Measurements from ENCODE around the gene FADS3.

FADS3 gene, protein sequence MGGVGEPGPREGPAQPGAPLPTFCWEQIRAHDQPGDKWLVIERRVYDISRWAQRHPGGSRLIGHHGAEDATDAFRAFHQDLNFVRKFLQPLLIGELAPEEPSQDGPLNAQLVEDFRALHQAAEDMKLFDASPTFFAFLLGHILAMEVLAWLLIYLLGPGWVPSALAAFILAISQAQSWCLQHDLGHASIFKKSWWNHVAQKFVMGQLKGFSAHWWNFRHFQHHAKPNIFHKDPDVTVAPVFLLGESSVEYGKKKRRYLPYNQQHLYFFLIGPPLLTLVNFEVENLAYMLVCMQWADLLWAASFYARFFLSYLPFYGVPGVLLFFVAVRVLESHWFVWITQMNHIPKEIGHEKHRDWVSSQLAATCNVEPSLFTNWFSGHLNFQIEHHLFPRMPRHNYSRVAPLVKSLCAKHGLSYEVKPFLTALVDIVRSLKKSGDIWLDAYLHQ

GRCh38 chr11:61891331-61892084 lies at the start of gene FADS3:
FADS3 (minus strand) TSS chr11:61891545; CDS start chr11:61891381, 164 bp downstream.
- DNase-seq: peak; percentile 50

- DNase-seq: no peak
These were observed 49.1 kb upstream of the FADS3 start for GRCh38 chr11:61940466-61940865.

- DNase-seq: no peak
These were observed 44.5 kb upstream of the FADS3 start for GRCh38 chr11:61935861-61936260.

DNA sequence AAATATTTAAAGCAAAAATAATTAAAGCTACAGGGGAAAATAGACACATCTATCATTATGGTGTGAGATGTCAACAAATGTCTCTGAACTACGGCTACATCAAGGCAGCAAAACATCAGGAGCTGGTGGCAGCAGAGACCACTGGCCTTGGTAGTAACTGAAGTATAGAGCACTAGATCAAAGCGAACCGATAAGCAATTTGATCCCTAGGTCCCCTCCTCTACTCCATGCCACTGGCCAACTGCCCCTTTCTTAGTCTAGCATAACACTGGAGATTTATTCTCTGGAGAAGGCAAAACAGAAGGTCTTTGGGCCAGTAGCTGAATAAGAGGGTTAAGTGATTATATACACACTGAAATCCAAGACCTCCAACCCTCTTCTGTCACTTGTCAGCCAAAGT lies 39.6 kb upstream of the FADS3 start:
- DNase-seq: no peak

GRCh38 chr11:61928606-61929005 lies 37.3 kb upstream of the FADS3 start:
- DNase-seq: no peak

DNA sequence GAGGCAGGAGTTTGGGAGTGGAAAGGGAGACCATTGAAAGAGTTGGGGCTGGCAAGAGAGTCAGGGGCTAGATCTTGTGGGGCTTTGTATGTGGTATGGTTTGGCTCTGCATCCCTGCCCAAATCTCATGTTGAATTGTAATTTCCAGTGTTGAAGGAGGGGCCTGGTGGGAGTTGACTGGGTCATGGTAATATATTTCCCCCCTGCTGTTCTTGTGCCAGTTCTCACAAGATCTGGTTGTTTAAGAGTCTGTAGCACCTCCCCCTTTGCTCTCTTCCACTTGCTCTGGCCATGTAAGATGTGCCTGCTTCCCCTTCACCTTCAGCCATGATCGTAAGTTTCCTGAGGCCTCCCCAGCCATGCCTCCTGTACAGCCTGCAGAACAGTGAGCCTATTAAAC lies 36.2 kb upstream of the FADS3 start:
- no peak for DNase-seq

- DNase-seq: no peak
These were observed 34.9 kb upstream of the FADS3 start for GRCh38 chr11:61926235-61926634.

DNA sequence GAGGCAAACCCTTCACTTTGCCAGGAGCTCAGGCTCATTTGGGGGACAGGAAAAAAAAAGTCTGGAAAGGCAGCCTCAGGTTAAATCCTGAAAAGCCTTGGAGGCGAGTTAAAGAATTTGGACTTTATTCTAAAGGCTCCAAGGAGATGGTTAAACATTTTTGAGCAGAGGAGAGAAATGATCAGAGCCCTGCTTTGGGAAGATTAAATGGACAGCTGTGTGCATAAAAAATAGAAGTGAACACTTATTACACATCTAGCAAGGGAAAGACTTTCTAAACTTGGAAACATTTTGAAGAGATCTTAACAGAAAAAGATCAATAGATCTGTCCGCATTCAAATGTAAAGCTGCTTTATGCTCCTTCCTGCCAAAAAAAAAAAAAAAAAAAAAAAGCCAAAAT lies 34.4 kb upstream of the FADS3 start:
- DNase-seq: no peak

DNA sequence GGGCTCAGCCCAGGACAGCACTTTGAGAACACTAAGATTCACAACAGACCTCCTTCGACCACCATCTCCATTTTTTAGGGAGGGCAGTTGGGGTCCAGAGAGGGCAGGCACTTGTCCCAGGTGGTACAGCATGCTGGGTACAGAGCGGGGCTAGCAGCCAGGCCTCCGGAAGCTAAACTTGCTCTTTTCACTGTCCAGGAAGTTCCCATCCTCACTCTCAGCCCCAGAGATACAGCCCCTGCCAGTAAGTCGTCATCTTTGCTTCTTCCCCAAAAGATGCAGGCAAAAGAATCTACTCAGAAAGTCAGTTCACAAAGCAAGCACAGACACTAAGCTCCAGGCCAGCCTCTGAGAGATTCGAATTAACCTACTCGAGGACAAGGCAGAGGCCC lies 32.7 kb upstream of the FADS3 start:
- DNase-seq: no peak

DNA sequence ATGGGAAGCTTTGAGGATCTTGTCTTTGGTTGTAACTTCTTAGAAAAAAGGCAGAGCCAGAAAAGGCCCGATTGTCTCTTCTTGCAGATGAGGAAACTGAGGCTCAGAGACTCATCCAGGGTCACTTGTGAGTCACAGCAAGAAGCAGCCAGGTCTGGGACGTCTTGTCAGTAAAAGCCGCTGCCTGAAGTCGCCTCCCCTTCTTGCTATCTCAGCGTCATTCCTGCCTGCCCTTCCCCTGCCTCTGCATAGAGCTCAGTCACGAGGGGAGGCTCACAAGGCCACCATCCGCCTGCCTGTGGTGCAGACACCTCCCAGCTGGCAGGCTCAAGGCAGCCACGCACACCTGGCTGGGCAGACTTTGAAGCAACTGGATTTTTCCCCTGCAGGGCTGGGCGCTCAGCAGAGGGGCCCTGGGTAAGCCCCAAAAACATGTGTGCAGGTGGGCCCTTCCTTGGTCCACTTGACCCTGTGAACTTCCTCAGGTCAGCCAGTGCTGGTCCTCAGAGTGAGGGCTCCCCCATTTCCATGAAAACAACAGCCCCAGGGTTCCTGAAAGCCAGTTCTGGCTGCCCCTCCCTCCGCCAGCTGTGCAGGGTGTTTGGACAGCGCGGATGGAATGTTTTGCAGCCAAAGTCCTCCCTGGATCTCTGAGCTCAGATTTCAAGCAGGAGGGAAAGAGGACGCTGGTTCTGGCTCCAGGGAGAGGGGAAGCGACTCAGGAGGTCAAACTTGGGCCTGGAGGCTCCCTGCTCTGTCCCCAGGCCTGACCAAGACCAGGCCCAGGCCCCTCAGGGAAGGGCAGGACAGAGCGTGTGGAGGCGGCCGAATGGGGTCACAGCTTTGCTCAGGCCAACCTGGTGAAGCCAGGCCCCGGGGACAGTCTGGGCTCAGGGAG lies 32.1 kb upstream of the FADS3 start:
- no peak for DNase-seq

DNA sequence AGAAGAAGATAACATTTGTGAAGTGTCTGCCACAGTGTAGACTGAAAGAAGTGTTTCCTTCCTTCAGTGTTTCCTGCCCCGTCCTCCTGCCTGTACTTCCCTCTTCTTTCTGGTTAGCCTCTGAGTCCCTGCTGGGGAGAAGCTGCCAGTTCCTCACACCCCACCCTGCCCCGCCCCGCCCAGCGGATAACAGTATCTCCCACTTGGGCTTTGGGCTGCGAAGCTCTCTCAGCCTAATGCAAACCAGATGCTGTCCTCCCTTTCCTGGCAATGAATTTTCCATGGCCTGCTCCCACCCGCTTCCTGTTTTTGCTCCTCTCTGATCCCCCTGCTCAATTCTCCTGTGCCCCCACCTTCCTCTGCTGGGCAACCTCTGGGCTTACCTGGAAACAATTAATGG lies 31.2 kb upstream of the FADS3 start:
- no peak for DNase-seq

DNA sequence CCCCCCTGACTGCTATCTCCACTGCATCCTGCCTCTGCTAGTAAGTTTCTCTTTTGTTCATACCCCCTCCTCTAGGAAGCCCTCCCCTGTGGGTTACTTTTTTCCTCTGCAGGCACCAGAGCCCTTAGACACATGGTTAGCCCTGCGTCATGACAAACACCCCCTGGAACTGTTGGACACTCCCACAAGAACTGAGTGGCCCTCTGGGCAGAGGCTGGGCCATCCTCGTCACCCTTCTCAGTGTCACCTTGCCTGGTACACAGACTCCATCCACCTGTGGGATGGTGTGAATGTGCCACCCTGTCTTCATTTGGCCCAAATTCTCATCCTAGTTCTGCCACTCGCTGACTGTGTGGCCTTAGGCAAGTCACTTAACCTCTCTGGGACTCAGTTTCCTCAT lies 30.1 kb upstream of the FADS3 start:
- DNase-seq: no peak

DNA sequence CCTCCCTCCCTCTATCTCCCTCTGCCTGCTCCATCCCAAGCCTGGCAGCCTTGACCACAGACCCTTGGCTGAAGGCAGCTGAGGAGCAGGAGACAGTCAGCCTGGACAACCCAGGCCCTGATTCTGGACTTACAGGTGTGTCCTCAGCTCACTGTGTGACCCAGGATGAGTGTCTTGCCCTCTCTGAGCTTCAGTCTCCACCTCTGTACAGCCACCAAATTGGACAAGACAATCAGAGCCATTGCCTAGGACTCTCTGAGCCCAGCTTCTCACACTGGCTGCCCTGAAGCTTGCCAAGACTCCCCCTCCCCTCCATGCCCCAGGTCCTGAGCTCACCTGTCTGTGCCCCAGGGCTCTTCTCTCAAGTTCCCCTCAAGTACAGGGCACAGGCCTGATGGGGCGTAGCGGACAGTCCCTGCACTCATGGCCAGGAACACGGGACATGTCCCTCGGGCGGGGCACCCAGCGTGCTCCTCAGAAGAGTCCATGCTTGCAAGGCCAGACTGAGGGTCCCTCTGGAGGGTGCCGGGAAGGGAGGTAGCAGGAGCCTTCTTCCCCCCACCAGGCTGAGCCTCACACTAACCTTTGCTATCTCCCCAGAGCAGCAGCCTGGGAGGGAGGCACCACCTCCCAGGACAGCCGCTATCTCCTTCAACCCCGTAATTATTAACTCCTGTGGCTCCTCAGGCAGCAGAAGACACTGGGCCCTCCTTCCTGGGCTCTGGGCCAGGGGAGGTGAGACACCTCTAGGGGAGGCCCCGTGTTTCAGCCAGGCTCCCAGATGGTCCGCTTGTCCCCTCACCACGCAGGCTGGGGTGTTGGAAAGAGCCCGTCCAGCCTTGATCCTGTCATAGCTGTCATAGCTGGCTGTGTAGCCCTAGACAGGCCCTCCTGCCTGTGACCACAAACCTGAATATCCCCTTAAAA lies 28.6 kb upstream of the FADS3 start:
- no peak for DNase-seq

DNA sequence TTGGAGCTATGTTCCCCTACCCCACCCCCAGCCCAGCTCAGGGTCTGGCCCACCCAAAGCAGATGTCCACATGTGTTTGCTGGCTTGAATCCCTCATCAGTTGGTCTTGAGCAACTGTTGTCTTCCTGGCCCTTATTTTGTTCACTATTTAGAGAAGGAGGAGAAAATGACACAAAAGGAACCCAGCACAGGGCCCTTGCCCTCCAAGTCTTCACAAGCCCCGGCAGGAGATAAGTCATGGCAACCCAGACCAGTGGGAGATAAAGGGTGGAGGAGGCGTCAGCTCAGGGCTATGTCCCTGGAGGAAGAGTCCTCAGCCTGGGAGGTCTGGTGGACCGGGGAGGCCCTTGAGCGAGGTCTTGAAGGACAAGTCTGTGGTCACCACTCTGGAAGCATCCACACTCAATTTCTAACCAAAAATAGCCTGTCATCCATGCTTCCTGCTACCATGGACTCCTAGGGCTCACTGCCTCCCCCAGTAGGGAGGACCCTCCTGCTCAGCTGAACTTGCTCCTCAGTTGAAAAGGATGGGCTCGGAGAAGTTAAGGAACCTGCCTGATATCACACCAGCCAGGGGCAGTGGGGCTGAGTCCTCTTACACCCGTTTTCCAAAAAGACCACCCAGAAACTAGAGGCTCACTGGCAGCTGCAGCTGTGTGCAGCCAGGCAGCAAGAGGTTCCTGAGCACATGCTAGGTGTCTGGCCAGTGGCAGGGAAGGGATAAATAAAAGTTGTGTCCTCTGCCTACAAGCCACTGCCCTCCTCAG lies 27.8 kb upstream of the FADS3 start:
- no peak for DNase-seq

GRCh38 chr11:61918251-61918937 lies 27.0 kb upstream of the FADS3 start:
- DNase-seq: no peak

- no peak for DNase-seq
These were observed 26.2 kb upstream of the FADS3 start, which contains the start of gene RAB3IL1 for GRCh38 chr11:61917334-61918109. RAB3IL1 (minus strand) TSS chr11:61917566; CDS start chr11:61917367, 199 bp downstream.

DNA sequence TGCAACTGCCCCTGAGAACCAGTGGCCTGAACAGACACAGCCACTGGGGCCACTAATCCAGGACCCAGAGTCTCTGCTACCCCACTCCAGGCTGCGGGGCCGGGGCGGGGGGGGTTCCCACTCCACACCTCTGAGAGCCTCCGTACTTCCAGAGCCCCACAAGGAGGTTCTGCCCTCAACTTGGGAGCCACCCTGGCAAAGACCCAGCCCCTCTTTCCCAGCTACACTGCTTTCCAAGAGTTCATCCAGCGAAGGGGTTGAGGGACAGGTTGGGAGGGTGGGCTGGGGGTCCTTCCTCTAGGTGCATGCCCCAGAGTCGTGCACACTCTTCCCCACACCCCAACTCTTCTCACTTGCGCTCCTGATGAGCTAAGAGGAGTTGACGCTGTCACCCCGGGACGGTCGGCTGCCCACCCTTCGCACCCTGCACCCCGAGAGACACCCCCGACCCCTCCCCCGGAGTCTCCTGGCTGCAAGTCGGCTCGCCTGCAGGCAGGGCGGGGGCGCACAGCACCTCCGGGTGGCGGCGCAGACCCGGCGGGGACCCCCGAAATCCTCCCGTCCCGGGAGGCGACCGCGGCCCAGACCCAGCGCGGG lies 25.5 kb upstream of the FADS3 start:
- DNase-seq: no peak

DNA sequence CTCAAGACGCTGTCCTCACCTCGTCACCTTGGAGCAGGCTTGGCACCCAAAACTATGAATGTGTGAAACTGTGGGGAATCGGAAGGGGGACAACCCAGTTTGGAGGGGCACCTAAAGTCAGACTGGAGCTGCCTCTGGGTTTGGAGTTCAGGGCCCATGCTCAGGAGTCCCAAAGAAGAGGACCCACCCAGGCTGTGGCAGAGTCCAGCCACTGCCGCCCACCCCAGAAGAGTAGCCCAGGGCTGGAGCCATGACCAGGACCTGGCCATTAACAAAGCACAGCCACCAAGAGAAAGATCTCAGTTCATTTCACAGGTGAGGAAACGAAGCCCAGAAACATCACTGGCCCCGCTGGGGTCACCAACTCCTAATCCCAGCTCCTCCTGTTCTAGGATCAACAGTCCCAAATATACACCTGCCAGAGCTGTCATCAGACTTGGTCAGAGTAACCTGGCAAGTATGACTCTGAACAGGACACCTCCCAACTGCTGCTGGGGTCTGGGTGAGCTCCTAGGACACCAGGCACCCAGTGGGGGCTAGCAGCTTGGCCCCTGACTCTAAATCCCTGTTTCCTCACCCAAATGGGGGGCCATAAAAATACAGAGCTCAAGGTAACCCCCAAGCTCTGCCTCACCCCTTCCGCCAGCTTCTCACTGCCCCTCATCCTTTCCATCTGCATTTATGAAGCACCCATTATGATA lies 23.3 kb upstream of the FADS3 start:
- DNase-seq: no peak
